ENCODE data around the gene PREP.

PREP gene

DNA sequence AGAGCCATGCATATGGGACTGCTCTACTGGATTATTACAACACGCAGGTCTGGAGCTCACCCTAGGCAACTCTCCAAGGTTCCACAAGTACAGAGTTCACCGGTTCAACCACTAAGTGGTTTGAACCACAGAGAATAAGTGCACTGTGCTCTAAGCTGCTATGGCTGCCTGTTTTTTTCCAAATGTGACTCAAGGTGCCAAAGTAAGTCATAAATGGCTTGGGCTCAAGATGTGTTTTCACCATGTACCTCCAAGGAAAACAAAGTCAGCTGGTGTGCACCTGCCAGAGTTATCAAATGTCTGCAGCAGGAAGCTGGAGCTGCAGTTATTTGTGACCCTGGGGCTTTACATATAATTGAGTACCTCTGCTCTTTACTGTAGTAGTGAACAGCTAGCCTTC lies 76.7 kb downstream of the PREP start:
- H3K4me1 ChIP-seq (ENCODE audit: control insufficient read depth, insufficient read depth, low read length) = peaks cover 20% of the 10 kb centered on the region
- no peak overlapping the region for H3K4me3 ChIP-seq (ENCODE audit: low read depth, low read length)
- peaks cover 4 to 63% of the 10 kb centered on the region in 2 experiments; a peak in 2 of 3 replicates for H3K36me3 ChIP-seq (ENCODE audit: control insufficient read depth in 2 of 2, insufficient read depth in 1 of 2, low read length in 2 of 2)
- POLR2A ChIA-PET = no interaction called here
- CTCF ChIA-PET = interaction anchor here (0.8 to 3.2 kb wide), 2 partner anchors 8 to 144 kb away, joined by 3 to 19 read pairs; no protein-coding TSS in a partner anchor
- TF ChIP-seq ZNF148 (tag by site-specific recombination; IDR thresholded peaks at IDR 0.05; ENCODE audit: borderline replicate concordance) = no peak
- TF ChIP-seq ZBTB44 (tag by site-specific recombination; IDR thresholded peaks at IDR 0.05) = peak; percentile 18; the same call in 1 of the 2 replicates
- TF ChIP-seq ZNF555 (tag by site-specific recombination; conservative IDR thresholded peaks at IDR 0.05) = no peak
- H3K9me3 ChIP-seq (ENCODE audit: control insufficient read depth, insufficient read depth, low read depth, low read length) = no peaks in the 10 kb centered on the region
- no peak overlapping the region for H3K27ac ChIP-seq (ENCODE audit: extremely low read depth, low read depth, low read length)

DNA sequence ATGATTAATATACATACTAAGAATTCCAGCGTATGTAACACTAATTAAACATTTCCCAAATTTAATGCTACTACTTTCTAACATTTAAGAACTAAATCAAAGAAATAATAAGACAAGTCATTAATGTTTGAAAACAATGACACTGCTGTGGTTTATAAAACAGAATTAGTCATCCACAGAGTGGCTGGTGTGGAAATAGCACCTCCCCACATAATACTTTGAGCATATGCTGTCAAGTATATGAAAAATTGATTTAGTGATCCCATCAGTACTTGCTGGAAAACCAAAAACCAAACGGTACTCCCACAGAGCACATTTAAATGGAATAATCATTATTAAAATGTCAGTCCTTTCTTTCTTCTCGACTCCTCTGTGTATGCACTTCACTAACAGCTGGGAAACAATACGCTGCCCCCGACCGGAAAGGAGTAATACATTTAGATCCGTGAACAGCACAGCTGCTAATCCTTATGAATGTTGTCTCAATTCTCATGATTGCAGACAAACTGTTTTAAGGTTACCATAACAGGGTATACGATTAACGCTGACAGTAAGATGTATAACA lies 78.4 kb downstream of the PREP start:
- H3K9me3 ChIP-seq (ENCODE audit: control insufficient read depth, insufficient read depth, low read depth, low read length) = no peaks in the 10 kb centered on the region
- no peak overlapping the region for H3K27ac ChIP-seq (ENCODE audit: extremely low read depth, low read depth, low read length)
- H3K4me3 ChIP-seq (ENCODE audit: low read depth, low read length) = no peak overlapping the region
- ChIA-PET POLR2A (no interaction called here), CTCF (interaction anchor here (0.6 kb wide), 1 partner anchor 207 kb away, joined by 4 read pairs; no protein-coding TSS in a partner anchor)
- peaks cover 18% of the 10 kb centered on the region for H3K4me1 ChIP-seq (ENCODE audit: control insufficient read depth, insufficient read depth, low read length)
- peaks cover 4 to 57% of the 10 kb centered on the region in 2 experiments; a peak in 2 of 3 replicates for H3K36me3 ChIP-seq (ENCODE audit: control insufficient read depth in 2 of 2, insufficient read depth in 1 of 2, low read length in 2 of 2)
- TF ChIP-seq, protein P1, sequence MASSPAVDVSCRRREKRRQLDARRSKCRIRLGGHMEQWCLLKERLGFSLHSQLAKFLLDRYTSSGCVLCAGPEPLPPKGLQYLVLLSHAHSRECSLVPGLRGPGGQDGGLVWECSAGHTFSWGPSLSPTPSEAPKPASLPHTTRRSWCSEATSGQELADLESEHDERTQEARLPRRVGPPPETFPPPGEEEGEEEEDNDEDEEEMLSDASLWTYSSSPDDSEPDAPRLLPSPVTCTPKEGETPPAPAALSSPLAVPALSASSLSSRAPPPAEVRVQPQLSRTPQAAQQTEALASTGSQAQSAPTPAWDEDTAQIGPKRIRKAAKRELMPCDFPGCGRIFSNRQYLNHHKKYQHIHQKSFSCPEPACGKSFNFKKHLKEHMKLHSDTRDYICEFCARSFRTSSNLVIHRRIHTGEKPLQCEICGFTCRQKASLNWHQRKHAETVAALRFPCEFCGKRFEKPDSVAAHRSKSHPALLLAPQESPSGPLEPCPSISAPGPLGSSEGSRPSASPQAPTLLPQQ (tag by site-specific recombination; IDR thresholded peaks at IDR 0.05) = no peak
- TF ChIP-seq, protein P2, sequence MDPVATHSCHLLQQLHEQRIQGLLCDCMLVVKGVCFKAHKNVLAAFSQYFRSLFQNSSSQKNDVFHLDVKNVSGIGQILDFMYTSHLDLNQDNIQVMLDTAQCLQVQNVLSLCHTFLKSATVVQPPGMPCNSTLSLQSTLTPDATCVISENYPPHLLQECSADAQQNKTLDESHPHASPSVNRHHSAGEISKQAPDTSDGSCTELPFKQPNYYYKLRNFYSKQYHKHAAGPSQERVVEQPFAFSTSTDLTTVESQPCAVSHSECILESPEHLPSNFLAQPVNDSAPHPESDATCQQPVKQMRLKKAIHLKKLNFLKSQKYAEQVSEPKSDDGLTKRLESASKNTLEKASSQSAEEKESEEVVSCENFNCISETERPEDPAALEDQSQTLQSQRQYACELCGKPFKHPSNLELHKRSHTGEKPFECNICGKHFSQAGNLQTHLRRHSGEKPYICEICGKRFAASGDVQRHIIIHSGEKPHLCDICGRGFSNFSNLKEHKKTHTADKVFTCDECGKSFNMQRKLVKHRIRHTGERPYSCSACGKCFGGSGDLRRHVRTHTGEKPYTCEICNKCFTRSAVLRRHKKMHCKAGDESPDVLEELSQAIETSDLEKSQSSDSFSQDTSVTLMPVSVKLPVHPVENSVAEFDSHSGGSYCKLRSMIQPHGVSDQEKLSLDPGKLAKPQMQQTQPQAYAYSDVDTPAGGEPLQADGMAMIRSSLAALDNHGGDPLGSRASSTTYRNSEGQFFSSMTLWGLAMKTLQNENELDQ (tag by site-specific recombination; IDR thresholded peaks at IDR 0.05; ENCODE audit: low read depth) = no peak
- TF ChIP-seq SETDB1 (IDR thresholded peaks at IDR 0.05; ENCODE audit: insufficient read length, low read length) = no peak
- no peak for TF ChIP-seq SP3 (tag by site-specific recombination; IDR thresholded peaks at IDR 0.05)
- TF ChIP-seq, protein P3, sequence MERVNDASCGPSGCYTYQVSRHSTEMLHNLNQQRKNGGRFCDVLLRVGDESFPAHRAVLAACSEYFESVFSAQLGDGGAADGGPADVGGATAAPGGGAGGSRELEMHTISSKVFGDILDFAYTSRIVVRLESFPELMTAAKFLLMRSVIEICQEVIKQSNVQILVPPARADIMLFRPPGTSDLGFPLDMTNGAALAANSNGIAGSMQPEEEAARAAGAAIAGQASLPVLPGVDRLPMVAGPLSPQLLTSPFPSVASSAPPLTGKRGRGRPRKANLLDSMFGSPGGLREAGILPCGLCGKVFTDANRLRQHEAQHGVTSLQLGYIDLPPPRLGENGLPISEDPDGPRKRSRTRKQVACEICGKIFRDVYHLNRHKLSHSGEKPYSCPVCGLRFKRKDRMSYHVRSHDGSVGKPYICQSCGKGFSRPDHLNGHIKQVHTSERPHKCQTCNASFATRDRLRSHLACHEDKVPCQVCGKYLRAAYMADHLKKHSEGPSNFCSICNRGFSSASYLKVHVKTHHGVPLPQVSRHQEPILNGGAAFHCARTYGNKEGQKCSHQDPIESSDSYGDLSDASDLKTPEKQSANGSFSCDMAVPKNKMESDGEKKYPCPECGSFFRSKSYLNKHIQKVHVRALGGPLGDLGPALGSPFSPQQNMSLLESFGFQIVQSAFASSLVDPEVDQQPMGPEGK (tag by site-specific recombination; IDR thresholded peaks at IDR 0.05) = no peak
- TF ChIP-seq ZNF148 (tag by site-specific recombination; IDR thresholded peaks at IDR 0.05; ENCODE audit: borderline replicate concordance) = no peak
- TF ChIP-seq YY1 (tag by site-specific recombination; IDR thresholded peaks at IDR 0.05) = no peak
- no peak for TF ChIP-seq ZNF433 (tag by site-specific recombination; IDR thresholded peaks at IDR 0.05; ENCODE audit: low read depth)
- TF ChIP-seq MZF1 (tag by site-specific recombination; IDR thresholded peaks at IDR 0.05; ENCODE audit: borderline replicate concordance) = no peak
- TF ChIP-seq ZBTB7A (tag by site-specific recombination; IDR thresholded peaks at IDR 0.05; ENCODE audit: low read depth) = no peak
- TF ChIP-seq ZNF561 (tag by site-specific recombination; IDR thresholded peaks at IDR 0.05; ENCODE audit: borderline replicate concordance) = no peak
- TF ChIP-seq, protein P4, sequence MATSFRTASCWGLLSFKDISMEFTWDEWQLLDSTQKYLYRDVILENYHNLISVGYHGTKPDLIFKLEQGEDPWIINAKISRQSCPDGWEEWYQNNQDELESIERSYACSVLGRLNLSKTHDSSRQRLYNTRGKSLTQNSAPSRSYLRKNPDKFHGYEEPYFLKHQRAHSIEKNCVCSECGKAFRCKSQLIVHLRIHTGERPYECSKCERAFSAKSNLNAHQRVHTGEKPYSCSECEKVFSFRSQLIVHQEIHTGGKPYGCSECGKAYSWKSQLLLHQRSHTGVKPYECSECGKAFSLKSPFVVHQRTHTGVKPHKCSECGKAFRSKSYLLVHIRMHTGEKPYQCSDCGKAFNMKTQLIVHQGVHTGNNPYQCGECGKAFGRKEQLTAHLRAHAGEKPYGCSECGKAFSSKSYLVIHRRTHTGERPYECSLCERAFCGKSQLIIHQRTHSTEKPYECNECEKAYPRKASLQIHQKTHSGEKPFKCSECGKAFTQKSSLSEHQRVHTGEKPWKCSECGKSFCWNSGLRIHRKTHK (tag by site-specific recombination; IDR thresholded peaks at IDR 0.05) = no peak
- TF ChIP-seq OSR2 (tag by site-specific recombination; IDR thresholded peaks at IDR 0.05) = no peak
- no peak for TF ChIP-seq BCL11A (tag by site-specific recombination; IDR thresholded peaks at IDR 0.05; ENCODE audit: low read depth)
- TF ChIP-seq ZNF354C (tag by site-specific recombination; IDR thresholded peaks at IDR 0.05; ENCODE audit: borderline replicate concordance, low read depth) = no peak
